Mesenchymal stem cell (in vitro differentiated cells and primary cell): ENCODE results near the gene MCAM. TPM values are rescaled to one million over a fixed set of nuclear protein-coding genes. Genes with fewer than 3 reads are reported as not detected.

ENCODE experiments used
- DNase-seq: peaks from one replicate; pipeline ENCODE4 v3.0.0-alpha.2; 2013
- H2AFZ ChIP-seq: one replicate; pipeline ENCODE4 v1.6.1; 2013; ENCODE audit warnings: low read depth, mild to moderate bottlenecking, control low read depth, inconsistent platforms, low read length, moderate library complexity
- H2AK5ac ChIP-seq: 2 replicates; pipeline ENCODE4 v1.6.1; 2013; ENCODE audit warnings: low read length, moderate library complexity, mild to moderate bottlenecking, inconsistent platforms; ENCODE audit not compliant: severe bottlenecking
- H2BK120ac ChIP-seq: one replicate; pipeline ENCODE4 v1.6.1; 2013; ENCODE audit warnings: low read depth, mild to moderate bottlenecking, inconsistent platforms, low read length, moderate library complexity
- H2BK12ac ChIP-seq, 2 experiments: one replicate each; pipeline ENCODE4 v1.6.1; 2013; ENCODE audit warnings: inconsistent platforms in 2 of 2, low read length in 2 of 2, mild to moderate bottlenecking in 2 of 2, moderate library complexity in 2 of 2, control low read depth in 1 of 2
- H2BK15ac ChIP-seq: one replicate; pipeline ENCODE4 v1.6.1; 2013; ENCODE audit warnings: mild to moderate bottlenecking, low read depth, inconsistent platforms; ENCODE audit not compliant: poor library complexity, severe bottlenecking
- H2BK5ac ChIP-seq: 2 replicates; pipeline ENCODE4 v1.6.1; 2013; ENCODE audit warnings: low read depth, mild to moderate bottlenecking, low read length, control low read depth, inconsistent platforms; ENCODE audit not compliant: poor library complexity, severe bottlenecking
- H3K14ac ChIP-seq, 2 experiments: one replicate each; pipeline ENCODE4 v1.6.1; 2013; ENCODE audit warnings: inconsistent platforms in 2 of 2, low read length in 2 of 2, control low read depth in 1 of 2, mild to moderate bottlenecking in 1 of 2, moderate library complexity in 1 of 2
- H3K18ac ChIP-seq, 2 experiments: one replicate each; pipeline ENCODE4 v1.6.1; 2013; ENCODE audit warnings: inconsistent platforms in 2 of 2, low read length in 2 of 2, control low read depth in 1 of 2, low read depth in 1 of 2, mild to moderate bottlenecking in 1 of 2
- H3K23ac ChIP-seq, 2 experiments: one replicate each; pipeline ENCODE4 v1.6.1; 2013; ENCODE audit warnings: inconsistent platforms in 2 of 2, low read length in 2 of 2, mild to moderate bottlenecking in 2 of 2, moderate library complexity in 2 of 2, control low read depth in 1 of 2
- H3K27ac ChIP-seq: 2 replicates; pipeline ENCODE4 v1.5.1; 2013; ENCODE audit warnings: mild to moderate bottlenecking, moderate library complexity, low read length, control low read depth, inconsistent platforms; ENCODE audit not compliant: poor library complexity, severe bottlenecking
- H3K27me3 ChIP-seq, 2 experiments: 2 replicates each; pipeline versions ENCODE4 v1.6.1 to v1.7.0; 2013; ENCODE audit warnings: low read length in 2 of 2, mild to moderate bottlenecking in 2 of 2, moderate library complexity in 2 of 2, control low read depth in 1 of 2, inconsistent platforms in 1 of 2; ENCODE audit not compliant: control insufficient read depth in 1 of 2, insufficient read depth in 1 of 2
- H3K36me3 ChIP-seq, 2 experiments: 2 replicates each; pipeline versions ENCODE4 v1.6.1 to v1.7.0; 2013; ENCODE audit warnings: low read length in 2 of 2, control low read depth in 1 of 2, inconsistent platforms in 1 of 2, low read depth in 1 of 2, mild to moderate bottlenecking in 1 of 2; ENCODE audit not compliant: insufficient read depth in 2 of 2, control insufficient read depth in 1 of 2
- H3K4ac ChIP-seq, 2 experiments: one replicate each; pipeline ENCODE4 v1.6.1; 2013; ENCODE audit warnings: inconsistent platforms in 2 of 2, low read length in 2 of 2, mild to moderate bottlenecking in 2 of 2, moderate library complexity in 2 of 2, control low read depth in 1 of 2, low read depth in 1 of 2
- H3K4me1 ChIP-seq: 2 replicates; pipeline ENCODE4 v1.6.1; 2013; ENCODE audit warnings: low read depth, low read length, control low read depth; ENCODE audit not compliant: control insufficient read depth, insufficient read depth
- H3K4me2 ChIP-seq: 2 replicates; pipeline ENCODE4 v1.6.1; 2013; ENCODE audit warnings: low read length, mild to moderate bottlenecking, inconsistent platforms; ENCODE audit not compliant: poor library complexity, severe bottlenecking
- H3K4me3 ChIP-seq, 2 experiments: 2 replicates each; pipeline versions ENCODE4 v1.5.1 to v1.7.0; 2013; ENCODE audit warnings: low read length in 2 of 2, mild to moderate bottlenecking in 2 of 2, control low read depth in 1 of 2, low read depth in 1 of 2; ENCODE audit not compliant: insufficient read depth in 1 of 2
- H3K79me1 ChIP-seq: replicated peaks from 2 replicates; pipeline ENCODE4 v1.6.1; 2013; ENCODE audit warnings: mild to moderate bottlenecking, control low read depth, low read length, inconsistent platforms; ENCODE audit not compliant: poor library complexity, severe bottlenecking
- H3K9ac ChIP-seq: 2 replicates; pipeline ENCODE4 v1.7.0; 2013; ENCODE audit warnings: mild to moderate bottlenecking, low read length, moderate library complexity
- H3K9me3 ChIP-seq: 2 replicates; pipeline ENCODE4 v1.7.0; 2013; ENCODE audit warnings: mild to moderate bottlenecking, low read length; ENCODE audit not compliant: control insufficient read depth
- H4K8ac ChIP-seq: one replicate; pipeline ENCODE4 v1.6.1; 2013; ENCODE audit warnings: inconsistent platforms, mild to moderate bottlenecking, low read length, moderate library complexity
- H4K91ac ChIP-seq: one replicate; pipeline ENCODE4 v1.6.1; 2013; ENCODE audit warnings: mild to moderate bottlenecking, low read length, inconsistent platforms
- WGBS: methylation state at CpG from one replicate; pipeline ENCODE4 v1.1.7; 2013; ENCODE audit warnings: mixed read lengths; 5-methylcytosine and 5-hydroxymethylcytosine counted together
- polyA plus RNA-seq, 2 experiments: library from polyadenylated mRNA; stranded (reverse); fragments of 200-250 nt; gene quantifications; one replicate each; pipeline ENCODE4 v1.2.3, GENCODE V29; 2013

MCAM gene, protein sequence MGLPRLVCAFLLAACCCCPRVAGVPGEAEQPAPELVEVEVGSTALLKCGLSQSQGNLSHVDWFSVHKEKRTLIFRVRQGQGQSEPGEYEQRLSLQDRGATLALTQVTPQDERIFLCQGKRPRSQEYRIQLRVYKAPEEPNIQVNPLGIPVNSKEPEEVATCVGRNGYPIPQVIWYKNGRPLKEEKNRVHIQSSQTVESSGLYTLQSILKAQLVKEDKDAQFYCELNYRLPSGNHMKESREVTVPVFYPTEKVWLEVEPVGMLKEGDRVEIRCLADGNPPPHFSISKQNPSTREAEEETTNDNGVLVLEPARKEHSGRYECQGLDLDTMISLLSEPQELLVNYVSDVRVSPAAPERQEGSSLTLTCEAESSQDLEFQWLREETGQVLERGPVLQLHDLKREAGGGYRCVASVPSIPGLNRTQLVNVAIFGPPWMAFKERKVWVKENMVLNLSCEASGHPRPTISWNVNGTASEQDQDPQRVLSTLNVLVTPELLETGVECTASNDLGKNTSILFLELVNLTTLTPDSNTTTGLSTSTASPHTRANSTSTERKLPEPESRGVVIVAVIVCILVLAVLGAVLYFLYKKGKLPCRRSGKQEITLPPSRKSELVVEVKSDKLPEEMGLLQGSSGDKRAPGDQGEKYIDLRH
- 80.2 TPM for polyA plus RNA-seq (2013, experiment 1 of 2)
- 77.3 TPM for polyA plus RNA-seq (2013, experiment 2 of 2)

DNA sequence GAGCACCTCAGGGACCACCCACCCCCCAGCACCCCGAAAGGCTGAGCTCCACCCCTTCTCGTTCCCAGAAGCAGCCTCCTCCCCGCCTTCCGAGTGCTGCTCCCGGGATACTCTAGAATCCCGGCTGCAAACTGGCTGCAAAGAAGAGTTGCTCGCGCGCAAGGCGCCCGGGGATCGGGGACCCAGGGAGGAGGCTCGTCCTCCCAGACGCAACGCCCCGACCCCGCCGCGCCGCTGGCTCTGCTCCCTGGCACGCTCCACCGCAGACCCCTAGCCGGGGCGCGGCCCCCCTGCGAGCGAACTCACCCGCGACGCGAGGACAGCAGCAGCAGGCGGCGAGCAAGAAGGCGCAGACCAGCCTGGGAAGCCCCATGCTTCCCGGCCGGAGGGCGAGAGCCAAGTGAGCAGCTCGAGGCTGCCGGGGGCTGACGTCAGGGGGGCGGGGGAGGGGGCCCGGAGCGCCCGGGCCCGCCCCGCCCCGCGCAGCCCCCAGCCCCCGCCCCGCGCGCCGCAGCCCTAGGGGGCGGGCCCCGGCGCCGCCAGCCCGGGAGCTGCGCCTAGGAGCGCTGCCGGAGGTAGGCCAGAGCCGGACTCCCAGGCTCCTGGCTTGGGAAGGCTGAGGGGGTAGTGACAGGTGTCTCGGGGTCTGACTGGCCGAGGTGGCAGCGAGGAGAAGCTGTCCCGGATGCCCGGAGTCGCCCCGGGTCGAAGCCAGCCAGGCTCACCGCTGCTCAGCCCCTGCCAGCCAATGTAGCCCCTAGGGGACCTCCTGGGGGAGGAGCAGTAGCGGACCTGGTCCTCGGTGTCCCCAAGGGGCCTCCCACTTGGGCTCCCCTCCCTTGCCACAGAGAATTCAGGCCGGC is at the start of gene MCAM:
MCAM (minus strand) TSS at position 402 of the 863 bp plus-strand sequence; CDS start at position 373, 29 bp downstream.
- 2% methylated on average over 52 of the region's 74 CpGs for WGBS
- H3K36me3 ChIP-seq, result peaks cover 0 to 22% of the 10 kb centered on the region in 2 experiments
- no peak within 1 kb of the TSS for H2BK5ac ChIP-seq
- H2BK12ac ChIP-seq, result peak within 1 kb of the TSS in 1 of 2 experiments; percentile 58
- peaks cover 51% of the 10 kb centered on the region for H3K4me1 ChIP-seq
- H2BK120ac ChIP-seq, result no peak within 1 kb of the TSS
- no peak within 1 kb of the TSS for H2BK15ac ChIP-seq
- H3K14ac ChIP-seq, result peak within 1 kb of the TSS in 1 of 2 experiments; percentile 63
- peak within 1 kb of the TSS; percentile 49 to 77 for H3K4me3 ChIP-seq
- no peak within 1 kb of the TSS for H3K9ac ChIP-seq
- peak within 1 kb of the TSS; percentile 22 for H4K91ac ChIP-seq
- H3K4me2 ChIP-seq, result peak within 1 kb of the TSS; percentile 64
- no peak within 1 kb of the TSS for H3K27ac ChIP-seq
- DNase-seq, result peak; percentile 71
- H3K9me3 ChIP-seq, result no peaks in the 10 kb centered on the region
- H3K18ac ChIP-seq, result peak within 1 kb of the TSS; percentile 54 to 79
- peak within 1 kb of the TSS; percentile 55 for H2AFZ ChIP-seq
- peak within 1 kb of the TSS in 1 of 2 experiments; percentile 47 for H3K4ac ChIP-seq
- H3K79me1 ChIP-seq, result peaks cover 16% of the 10 kb centered on the region
- peaks cover 0 to 50% of the 10 kb centered on the region in 2 experiments for H3K27me3 ChIP-seq
- H4K8ac ChIP-seq, result peak within 1 kb of the TSS; percentile 12
- peak within 1 kb of the TSS; percentile 23 for H2AK5ac ChIP-seq
- H3K23ac ChIP-seq, result peak within 1 kb of the TSS in 1 of 2 experiments; percentile 79

DNA sequence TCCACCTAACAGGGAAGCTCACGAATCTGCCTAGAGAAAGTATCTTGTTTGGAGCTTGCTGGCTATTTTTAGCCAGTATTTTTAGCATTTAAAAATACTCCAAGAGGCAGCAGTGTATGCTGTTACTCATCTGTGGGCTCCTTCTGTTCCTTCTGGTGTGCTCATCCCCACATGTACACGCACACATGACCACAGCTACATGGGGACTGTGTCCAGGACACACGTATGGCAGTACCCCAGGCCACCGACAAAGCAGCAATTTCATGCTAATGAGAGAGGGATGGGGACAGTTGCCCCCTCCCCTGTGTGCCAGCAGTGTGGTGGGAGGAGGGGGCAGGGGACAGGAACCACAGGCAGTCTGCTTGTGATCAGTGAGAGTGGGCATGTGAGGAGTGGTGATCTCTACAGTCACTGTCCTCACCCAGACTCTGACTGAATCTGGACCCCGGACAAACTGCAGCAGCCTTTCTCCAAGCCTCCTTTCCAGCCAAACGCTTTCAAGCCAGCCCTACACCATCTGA is 48.2 kb upstream of the MCAM start:
- H3K4me1 ChIP-seq, result peaks cover 23% of the 10 kb centered on the region
- H2BK120ac ChIP-seq, result no peak overlapping the region
- DNase-seq, result no peak
- H3K18ac ChIP-seq, result peak overlapping the region; percentile 45 to 46
- no peak overlapping the region for H2BK5ac ChIP-seq
- H3K27ac ChIP-seq, result no peak overlapping the region
- peaks cover 20 to 66% of the 10 kb centered on the region in 2 experiments for H3K27me3 ChIP-seq
- H3K23ac ChIP-seq, result no peak overlapping the region
- no peak overlapping the region for H3K9ac ChIP-seq
- no peak overlapping the region for H3K4me2 ChIP-seq
- H2AFZ ChIP-seq, result no peak overlapping the region
- 88% methylated on average over 4 of the region's 6 CpGs for WGBS
- peak overlapping the region in 1 of 2 experiments; percentile 8 for H2BK12ac ChIP-seq
- H3K14ac ChIP-seq, result peak overlapping the region in 1 of 2 experiments; percentile 31
- no peak overlapping the region for H2AK5ac ChIP-seq
- H4K91ac ChIP-seq, result no peak overlapping the region
- H4K8ac ChIP-seq, result no peak overlapping the region
- H3K36me3 ChIP-seq, result no peaks in the 10 kb centered on the region
- no peak overlapping the region for H2BK15ac ChIP-seq
- H3K4ac ChIP-seq, result no peak overlapping the region
- H3K4me3 ChIP-seq, result peak overlapping the region in 1 of 2 experiments; percentile 20
- H3K79me1 ChIP-seq, result no peaks in the 10 kb centered on the region
- no peaks in the 10 kb centered on the region for H3K9me3 ChIP-seq

- Histone ChIP-seq H2BK5ac (no peak overlapping the region), H3K18ac (peak overlapping the region in 1 of 2 experiments; percentile 82), H3K4me1 (peaks cover 25% of the 10 kb centered on the region), H2AK5ac (no peak overlapping the region), H2BK15ac (peak overlapping the region; percentile 83), H2AFZ (peak overlapping the region; percentile 37), H3K9me3 (no peaks in the 10 kb centered on the region), H3K9ac (no peak overlapping the region), H3K36me3 (no peaks in the 10 kb centered on the region), H4K91ac (no peak overlapping the region), H3K4me3 (peak overlapping the region; percentile 47 to 49), H3K4me2 (peak overlapping the region; percentile 83), H3K23ac (peak overlapping the region in 1 of 2 experiments; percentile 75), H3K27ac (no peak overlapping the region), H3K14ac (no peak overlapping the region), H3K79me1 (no peaks in the 10 kb centered on the region), H3K4ac (no peak overlapping the region), H4K8ac (no peak overlapping the region), H3K27me3 (peaks cover 20 to 63% of the 10 kb centered on the region in 2 experiments), H2BK120ac (no peak overlapping the region), H2BK12ac (no peak overlapping the region)
- no peak for DNase-seq
- WGBS, result 19% methylated on average over 27 of the region's 88 CpGs
These were observed 47.1 kb upstream of the MCAM start for GRCh38 chr11:119363851-119364590.
